IPS DF 4.7 (cell line): ENCODE data around the gene FRRS1.
A peak's percentile ranks its signal among the peaks of the same experiment; 100 is the strongest.
"Not testable (repeated sequence)": the region's sequence is repeated elsewhere in the genome, so short reads cannot be mapped to it uniquely, and the experiment has no call there.

ENCODE experiments used
- DNase-seq: peaks from one replicate; pipeline ENCODE4 v3.0.0-alpha.2; 2013; ENCODE audit warnings: low spot score; ENCODE audit errors: extremely low read depth

FRRS1 gene, protein sequence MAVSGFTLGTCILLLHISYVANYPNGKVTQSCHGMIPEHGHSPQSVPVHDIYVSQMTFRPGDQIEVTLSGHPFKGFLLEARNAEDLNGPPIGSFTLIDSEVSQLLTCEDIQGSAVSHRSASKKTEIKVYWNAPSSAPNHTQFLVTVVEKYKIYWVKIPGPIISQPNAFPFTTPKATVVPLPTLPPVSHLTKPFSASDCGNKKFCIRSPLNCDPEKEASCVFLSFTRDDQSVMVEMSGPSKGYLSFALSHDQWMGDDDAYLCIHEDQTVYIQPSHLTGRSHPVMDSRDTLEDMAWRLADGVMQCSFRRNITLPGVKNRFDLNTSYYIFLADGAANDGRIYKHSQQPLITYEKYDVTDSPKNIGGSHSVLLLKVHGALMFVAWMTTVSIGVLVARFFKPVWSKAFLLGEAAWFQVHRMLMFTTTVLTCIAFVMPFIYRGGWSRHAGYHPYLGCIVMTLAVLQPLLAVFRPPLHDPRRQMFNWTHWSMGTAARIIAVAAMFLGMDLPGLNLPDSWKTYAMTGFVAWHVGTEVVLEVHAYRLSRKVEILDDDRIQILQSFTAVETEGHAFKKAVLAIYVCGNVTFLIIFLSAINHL

GRCh38 chr1:99766378-99766800, at the start of gene FRRS1:
Gene FRRS1 (minus strand): TSS chr1:99766635. CDS start chr1:99748768, 17,867 bp downstream.
- peak; percentile 66 for DNase-seq

DNA sequence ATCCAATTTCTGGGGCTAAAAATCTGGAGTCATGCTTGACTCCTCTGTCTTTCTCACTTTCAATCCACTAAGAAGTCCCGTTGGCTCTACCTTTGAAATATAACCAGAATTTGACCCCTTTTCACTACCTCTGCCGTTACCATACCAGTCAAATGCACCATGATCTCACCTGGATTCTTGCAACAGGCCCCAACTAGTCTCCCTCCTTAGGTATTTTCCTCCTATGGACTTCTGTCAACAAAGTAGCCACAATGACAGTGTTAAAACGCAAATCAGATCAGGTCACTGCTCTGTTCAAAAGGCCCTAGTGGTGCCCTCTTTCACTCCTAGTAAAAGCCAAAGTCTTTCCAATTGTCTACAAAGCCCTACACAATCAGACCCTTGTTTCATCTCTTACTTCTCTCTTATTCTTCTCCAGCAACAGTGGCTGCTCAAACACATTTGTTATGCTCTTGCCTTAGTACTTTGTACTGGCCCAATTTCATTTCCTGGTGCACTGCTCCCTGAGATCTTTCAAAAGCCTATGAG, 48.0 kb upstream of the FRRS1 start:
- DNase-seq, result no peak

- no peak for DNase-seq
These were observed 45.3 kb upstream of the FRRS1 start for GRCh38 chr1:99811747-99812146.

- DNase-seq, result no peak
These were observed 44.6 kb upstream of the FRRS1 start for GRCh38 chr1:99811075-99811474.

DNA sequence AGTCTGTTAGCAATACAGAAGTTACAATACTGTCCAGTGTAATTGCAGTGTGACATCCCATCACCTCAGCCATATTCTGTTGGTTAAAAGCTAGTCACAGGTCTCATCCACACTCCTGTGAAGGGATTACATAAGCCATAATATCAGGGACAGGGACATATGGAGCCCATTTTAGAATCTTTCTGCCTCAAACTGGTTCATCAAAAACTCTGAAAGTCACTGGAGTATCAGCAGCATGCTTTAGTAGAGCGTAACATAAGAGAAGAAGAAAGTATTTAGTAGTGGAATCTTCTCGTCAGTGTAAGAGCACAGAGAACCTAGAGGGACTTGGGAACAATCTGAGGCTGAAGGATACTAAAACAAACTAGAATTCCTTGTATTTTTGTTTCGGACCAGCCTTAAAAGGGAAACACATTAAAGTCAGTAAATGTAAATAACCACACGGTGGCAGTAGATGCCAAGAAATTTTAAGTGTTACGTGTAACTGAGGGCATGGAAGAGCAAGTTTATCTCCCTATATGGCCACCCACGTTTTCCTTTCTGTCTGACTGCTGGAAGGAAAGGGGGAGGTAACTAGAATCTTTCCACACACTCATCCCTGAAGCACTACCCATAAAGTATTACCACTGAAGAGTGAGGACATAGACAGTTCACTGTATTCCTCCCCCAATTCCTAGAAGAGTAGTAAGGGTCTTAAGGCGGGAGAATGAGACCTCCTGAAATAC, 42.1 kb upstream of the FRRS1 start:
- peak; percentile 71 for DNase-seq

DNA sequence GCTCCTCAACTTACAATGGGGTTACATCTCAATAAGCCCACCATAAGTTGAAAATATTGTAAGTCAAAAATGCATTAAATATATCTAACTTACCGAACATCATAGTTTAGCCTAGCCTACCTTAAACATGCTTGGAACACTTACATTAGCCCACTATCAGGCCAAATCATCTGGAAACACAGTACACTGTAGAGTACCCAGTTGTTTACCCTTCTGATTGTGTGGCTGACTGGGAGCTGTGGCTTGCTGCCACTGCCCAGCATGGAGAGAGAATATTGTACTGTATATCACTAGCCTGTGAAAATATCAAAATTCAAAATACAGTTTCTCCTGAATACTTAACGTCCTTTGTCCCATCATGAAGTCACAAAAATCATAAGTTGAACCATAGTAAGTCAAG, 40.4 kb upstream of the FRRS1 start:
- DNase-seq, result no peak

DNA sequence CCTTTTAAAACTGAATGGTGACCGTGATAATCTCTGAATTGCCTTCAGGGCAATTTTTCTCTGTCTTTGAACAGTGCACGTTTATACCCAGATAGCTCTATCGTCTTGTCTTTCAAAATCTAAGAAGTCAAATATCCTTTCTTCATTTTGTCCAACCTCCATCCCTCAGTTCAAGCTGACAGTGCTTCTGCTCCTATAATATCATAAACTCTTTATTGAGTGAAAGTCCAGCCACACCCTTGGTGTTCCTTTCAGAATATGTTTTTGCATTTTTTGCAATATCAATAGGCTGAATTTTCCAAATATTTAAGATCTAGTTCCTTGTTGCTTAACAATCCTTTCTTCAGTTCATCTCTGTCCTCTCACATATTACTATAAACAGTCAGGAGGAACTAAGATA, 35.1 kb upstream of the FRRS1 start:
- DNase-seq, result no peak

- not testable (repeated sequence) for DNase-seq
These were observed 27.4 kb upstream of the FRRS1 start for GRCh38 chr1:99793861-99794260.

GRCh38 chr1:99789715-99790114, 23.3 kb upstream of the FRRS1 start:
- DNase-seq, result no peak

- no peak for DNase-seq
These were observed 22.5 kb upstream of the FRRS1 start for GRCh38 chr1:99788896-99789295.

DNA sequence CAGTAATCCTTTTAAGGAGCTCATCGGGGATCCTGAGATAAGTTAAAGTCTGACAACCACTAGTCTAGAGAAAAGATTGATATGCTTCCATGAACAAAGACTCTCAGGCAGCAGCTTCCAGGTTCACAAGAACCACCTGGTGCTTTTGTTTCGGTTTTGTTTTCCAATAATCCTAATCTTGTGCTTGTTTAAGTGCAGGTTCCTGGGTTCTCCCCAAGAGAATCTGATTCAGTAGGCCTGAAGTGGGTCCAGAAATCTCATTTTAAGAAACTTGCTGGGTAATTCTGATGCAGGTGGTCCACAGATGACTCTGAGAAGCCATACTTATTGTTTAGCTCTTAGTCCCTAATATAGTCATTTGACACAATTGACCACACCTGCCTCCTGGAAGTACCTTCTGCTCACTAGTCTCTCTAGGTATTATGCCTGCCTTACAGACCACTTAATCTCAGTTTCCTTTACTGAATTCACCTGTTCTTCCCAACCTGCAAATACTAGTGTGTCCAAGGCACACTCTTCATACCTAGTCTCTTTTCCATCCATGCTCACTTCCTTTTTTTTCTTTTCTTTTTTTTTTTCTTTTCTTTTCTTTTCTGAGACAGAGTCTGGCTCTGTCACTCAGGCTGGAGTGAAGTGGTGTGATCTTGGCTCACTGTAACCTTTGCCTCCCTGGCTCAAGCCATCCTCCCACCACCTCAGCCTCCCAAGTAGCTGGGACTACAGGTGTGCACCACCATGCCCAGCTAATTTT, 20.5 kb upstream of the FRRS1 start:
- no peak for DNase-seq

DNA sequence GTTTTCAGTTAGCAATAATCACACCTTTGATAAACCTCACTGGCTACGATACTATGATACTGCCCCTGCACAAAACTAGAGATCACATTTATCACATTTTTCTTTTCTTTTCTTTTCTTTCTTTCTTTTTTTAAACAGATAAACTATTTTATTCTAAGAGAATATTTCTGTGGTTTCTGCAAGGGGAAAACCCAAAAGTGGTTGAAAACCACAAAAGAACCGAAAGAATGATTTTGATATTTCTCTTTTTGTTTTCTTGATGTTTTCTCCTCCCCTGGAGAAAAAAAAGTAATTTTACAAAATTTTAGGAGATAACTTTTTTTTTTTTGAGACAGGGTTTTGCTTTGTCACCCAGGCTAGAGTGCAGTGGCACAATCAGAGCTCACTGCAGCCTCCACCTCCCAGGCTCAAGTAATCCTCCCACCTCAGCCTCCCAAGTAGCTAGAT, 18.4 kb upstream of the FRRS1 start:
- no peak for DNase-seq

- DNase-seq, result no peak
These were observed 17.7 kb upstream of the FRRS1 start for GRCh38 chr1:99784143-99784542.

- DNase-seq, result no peak
These were observed 16.5 kb upstream of the FRRS1 start for GRCh38 chr1:99782920-99783319.

- DNase-seq, result no peak
These were observed 16.0 kb upstream of the FRRS1 start for GRCh38 chr1:99782397-99782796.

GRCh38 chr1:99781798-99782197, 15.4 kb upstream of the FRRS1 start:
- no peak for DNase-seq

GRCh38 chr1:99777752-99778151, 11.3 kb upstream of the FRRS1 start:
- no peak for DNase-seq

DNA sequence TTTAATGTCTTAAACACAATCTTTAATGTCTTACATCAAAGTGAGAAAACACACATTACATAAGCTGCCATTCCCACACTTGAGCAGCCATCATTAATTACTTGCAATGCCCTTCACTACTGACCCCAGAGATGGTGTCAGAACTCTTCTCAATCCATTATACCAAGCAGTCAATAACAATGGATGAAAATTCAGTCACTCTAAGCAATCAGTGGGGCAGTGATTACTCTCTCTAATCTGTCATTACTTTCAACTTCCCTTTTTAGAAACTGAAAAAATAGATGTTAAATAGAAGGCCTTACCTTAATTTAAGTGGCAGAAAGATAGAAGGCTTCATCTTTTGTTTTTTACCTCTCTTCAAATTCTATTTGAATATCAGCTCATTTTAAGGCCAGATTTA, 9.7 kb upstream of the FRRS1 start:
- no peak for DNase-seq

DNA sequence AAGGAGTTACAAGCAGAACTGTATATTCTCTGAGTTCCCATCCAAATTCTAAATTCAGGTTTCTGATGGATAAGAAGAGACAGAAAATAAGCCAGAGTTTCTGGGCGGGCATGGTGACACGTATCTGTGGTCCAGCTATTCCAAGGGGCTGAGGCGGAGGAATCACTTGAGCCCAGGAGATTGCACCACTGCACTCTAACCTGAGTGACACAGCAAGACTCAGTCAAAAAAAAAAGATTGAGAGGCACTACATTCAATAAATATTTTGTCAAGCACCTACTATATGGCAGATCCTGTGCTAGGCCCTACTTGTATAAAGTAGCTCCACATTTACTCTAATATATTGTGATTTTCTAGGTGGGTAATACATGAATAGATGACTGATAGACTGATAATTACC, 6.4 kb upstream of the FRRS1 start:
- no peak for DNase-seq

GRCh38 chr1:99771513-99771918, 5.1 kb upstream of the FRRS1 start:
- DNase-seq, result no peak

- no peak for DNase-seq
These were observed 2.2 kb upstream of the FRRS1 start for GRCh38 chr1:99768524-99769245.
